22Rv1 (cell line): Measurements from ENCODE around the gene SNUPN.

Source experiments
- ZFX ChIP-seq: fragments of 450-650 bp; IDR thresholded peaks from 2 replicates; pipeline ENCODE4 v1.6.1; 2017; ENCODE audit warnings: antibody characterized with exemption, borderline replicate concordance
- TF ChIP-seq, protein P1 (sequence below): fragments of 450-650 bp; IDR thresholded peaks from 2 replicates; pipeline ENCODE4 v1.5.1; 2017; ENCODE audit warnings: mild to moderate bottlenecking

GRCh38 chr15:75597667-75598341 lies 27.7 kb downstream of the SNUPN start:
- TF ChIP-seq, protein P1, sequence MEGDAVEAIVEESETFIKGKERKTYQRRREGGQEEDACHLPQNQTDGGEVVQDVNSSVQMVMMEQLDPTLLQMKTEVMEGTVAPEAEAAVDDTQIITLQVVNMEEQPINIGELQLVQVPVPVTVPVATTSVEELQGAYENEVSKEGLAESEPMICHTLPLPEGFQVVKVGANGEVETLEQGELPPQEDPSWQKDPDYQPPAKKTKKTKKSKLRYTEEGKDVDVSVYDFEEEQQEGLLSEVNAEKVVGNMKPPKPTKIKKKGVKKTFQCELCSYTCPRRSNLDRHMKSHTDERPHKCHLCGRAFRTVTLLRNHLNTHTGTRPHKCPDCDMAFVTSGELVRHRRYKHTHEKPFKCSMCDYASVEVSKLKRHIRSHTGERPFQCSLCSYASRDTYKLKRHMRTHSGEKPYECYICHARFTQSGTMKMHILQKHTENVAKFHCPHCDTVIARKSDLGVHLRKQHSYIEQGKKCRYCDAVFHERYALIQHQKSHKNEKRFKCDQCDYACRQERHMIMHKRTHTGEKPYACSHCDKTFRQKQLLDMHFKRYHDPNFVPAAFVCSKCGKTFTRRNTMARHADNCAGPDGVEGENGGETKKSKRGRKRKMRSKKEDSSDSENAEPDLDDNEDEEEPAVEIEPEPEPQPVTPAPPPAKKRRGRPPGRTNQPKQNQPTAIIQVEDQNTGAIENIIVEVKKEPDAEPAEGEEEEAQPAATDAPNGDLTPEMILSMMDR = peak; percentile 32
- no peak for TF ChIP-seq ZFX
